ENCODE results near the gene BORA. TPM values are rescaled to one million over a fixed set of nuclear protein-coding genes. Genes with fewer than 3 reads are reported as not detected.
A peak's percentile ranks its signal among the peaks of the same experiment; 100 is the strongest.
"Not testable (repeated sequence)": the region's sequence is repeated elsewhere in the genome, so short reads cannot be mapped to it uniquely, and the experiment has no call there.

The BORA gene
- total RNA-seq, 1 donor from 2014 or later = 3.2 TPM

DNA sequence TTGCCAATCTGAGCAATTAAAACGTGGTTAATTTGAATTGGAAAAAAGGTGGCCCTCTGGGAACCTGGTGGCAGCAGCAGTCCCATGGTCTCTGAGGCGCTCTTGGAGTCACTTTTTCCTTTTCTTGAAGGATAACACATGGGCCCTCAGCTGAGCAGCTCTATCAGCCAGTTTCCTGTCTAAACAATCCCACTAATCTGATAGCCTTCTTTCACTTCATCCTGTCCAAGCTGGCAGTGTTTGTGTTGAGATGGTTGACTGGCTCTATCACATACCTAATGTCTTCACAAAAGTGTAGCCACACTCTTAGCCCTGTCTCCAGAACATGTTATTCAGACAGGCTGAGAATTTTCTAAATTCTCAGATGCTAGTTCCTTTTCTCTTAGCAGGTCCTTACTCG lies 10.9 kb upstream of the BORA start:
- no peak for DNase-seq (ENCODE audit: low read depth)
- Histone ChIP-seq H3K36me3 (ENCODE audit: control insufficient read depth, insufficient read depth, low read length) (no peaks in the 10 kb centered on the region), H3K4me3 (ENCODE audit: low read depth, low read length) (no peak overlapping the region), H3K27me3 (ENCODE audit: control insufficient read depth, insufficient read depth, low read length) (no peaks in the 10 kb centered on the region)
- no peak for FAIRE-seq
- TF ChIP-seq, protein P1, sequence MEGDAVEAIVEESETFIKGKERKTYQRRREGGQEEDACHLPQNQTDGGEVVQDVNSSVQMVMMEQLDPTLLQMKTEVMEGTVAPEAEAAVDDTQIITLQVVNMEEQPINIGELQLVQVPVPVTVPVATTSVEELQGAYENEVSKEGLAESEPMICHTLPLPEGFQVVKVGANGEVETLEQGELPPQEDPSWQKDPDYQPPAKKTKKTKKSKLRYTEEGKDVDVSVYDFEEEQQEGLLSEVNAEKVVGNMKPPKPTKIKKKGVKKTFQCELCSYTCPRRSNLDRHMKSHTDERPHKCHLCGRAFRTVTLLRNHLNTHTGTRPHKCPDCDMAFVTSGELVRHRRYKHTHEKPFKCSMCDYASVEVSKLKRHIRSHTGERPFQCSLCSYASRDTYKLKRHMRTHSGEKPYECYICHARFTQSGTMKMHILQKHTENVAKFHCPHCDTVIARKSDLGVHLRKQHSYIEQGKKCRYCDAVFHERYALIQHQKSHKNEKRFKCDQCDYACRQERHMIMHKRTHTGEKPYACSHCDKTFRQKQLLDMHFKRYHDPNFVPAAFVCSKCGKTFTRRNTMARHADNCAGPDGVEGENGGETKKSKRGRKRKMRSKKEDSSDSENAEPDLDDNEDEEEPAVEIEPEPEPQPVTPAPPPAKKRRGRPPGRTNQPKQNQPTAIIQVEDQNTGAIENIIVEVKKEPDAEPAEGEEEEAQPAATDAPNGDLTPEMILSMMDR (IDR thresholded peaks at IDR 0.05; ENCODE audit: insufficient read depth, low read length, severe bottlenecking) = no peak

DNA sequence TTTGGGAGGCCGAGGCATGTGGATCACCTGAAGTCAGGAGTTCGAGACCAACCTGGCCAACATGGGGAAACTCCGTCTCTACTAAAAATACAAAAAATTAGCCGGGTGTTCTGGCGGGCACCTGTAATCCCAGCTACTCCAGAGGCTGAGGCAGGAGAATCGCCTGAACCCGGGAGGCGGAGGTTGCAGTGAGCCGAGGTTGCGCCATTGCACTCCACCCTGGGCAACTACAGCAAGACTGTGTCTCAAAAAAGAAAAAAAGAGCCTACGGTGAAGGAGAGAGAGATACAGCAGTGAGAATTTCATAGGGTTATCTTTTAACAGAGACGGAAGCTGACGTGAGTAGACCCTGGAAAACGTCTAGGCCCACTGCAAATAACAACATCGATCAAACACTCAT lies 1.5 kb upstream of the BORA start:
- not testable (repeated sequence) for FAIRE-seq; H3K4me3 ChIP-seq (ENCODE audit: low read depth, low read length); DNase-seq (ENCODE audit: low read depth); H3K36me3 ChIP-seq (ENCODE audit: control insufficient read depth, insufficient read depth, low read length); H3K27me3 ChIP-seq (ENCODE audit: control insufficient read depth, insufficient read depth, low read length)

DNA sequence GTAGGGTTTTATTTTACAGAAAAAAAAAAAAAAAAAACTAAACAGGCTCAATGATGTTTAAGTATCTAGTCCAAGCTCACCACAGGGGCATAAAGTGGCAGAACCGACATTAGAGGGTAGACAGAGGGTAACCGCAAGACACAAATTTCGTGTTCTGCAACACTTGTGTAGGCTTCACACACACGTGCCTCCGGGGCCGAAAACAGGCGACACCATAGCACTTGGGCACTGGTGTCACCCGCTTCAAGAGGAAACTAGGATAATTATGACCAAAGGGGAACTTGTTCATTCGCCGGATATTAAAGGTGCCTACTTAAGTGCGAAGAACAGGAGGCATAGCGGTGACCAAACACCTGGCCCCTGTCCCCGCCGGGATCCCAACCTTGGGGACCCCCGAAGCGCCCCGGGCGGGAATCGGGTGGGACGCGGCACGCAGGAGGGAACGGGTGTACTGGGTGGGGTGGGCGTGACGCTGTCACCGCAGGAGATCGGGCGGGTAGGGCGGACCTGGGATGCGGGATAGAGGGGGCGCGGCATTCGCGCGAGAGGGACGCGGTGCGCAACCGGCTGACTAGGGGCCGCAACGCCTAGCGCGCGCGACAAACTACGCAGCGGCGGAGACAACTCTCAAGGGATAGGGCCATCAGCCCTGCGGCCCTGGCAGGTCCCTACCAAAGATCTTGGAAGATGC lies 852 bp upstream of the BORA start:
- H3K36me3 ChIP-seq (ENCODE audit: control insufficient read depth, insufficient read depth, low read length) = no peaks in the 10 kb centered on the region
- TF ChIP-seq, protein P1 (IDR thresholded peaks at IDR 0.05; ENCODE audit: insufficient read depth, low read length, severe bottlenecking) = no peak
- FAIRE-seq (no peak), DNase-seq (ENCODE audit: low read depth) (no peak)
- H3K4me3 ChIP-seq (ENCODE audit: low read depth, low read length) = peak overlapping the region; percentile 98
- no peaks in the 10 kb centered on the region for H3K27me3 ChIP-seq (ENCODE audit: control insufficient read depth, insufficient read depth, low read length)

DNA sequence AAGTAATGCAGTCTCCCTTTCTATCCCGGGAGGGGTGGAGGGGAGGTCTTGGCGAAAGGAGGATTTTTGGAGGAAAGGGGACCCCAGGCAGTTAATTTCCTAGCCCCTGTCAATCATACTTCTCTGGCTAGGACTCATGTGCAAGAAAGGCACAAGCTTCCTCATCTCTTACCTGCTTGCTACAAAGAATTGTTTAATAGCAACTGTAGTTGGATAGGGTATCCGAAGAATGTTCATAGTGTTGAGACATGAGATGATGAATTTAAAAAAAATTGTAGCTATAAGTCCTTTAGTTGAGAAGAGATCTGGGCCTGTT lies 525 bp downstream of the BORA start:
- no peaks in the 10 kb centered on the region for H3K27me3 ChIP-seq (ENCODE audit: control insufficient read depth, insufficient read depth, low read length)
- TF ChIP-seq, protein P1 (IDR thresholded peaks at IDR 0.05; ENCODE audit: insufficient read depth, low read length, severe bottlenecking) = no peak
- H3K4me3 ChIP-seq (ENCODE audit: low read depth, low read length) = peak overlapping the region; percentile 98
- DNase-seq (ENCODE audit: low read depth) (no peak), FAIRE-seq (no peak)
- no peaks in the 10 kb centered on the region for H3K36me3 ChIP-seq (ENCODE audit: control insufficient read depth, insufficient read depth, low read length)

DNA sequence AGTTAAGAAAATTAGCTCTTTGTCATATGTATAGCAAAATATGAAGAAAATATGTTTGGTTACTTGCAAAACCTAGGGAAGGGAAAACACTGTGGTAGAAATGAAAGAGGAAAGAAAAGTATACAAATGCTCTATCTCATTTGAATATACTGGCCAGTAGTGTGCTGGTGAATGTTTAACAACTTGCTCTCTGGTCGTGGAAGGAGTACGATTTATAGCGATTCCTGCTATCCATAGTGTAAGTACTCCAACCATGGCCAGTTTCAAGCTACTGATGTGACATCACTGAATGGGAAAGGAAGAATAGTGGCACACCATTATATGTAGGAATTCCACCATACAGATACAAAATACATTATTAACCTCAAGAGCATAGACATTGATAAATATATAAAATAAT lies 9.3 kb downstream of the BORA start:
- no peak overlapping the region for H3K4me3 ChIP-seq (ENCODE audit: low read depth, low read length)

DNA sequence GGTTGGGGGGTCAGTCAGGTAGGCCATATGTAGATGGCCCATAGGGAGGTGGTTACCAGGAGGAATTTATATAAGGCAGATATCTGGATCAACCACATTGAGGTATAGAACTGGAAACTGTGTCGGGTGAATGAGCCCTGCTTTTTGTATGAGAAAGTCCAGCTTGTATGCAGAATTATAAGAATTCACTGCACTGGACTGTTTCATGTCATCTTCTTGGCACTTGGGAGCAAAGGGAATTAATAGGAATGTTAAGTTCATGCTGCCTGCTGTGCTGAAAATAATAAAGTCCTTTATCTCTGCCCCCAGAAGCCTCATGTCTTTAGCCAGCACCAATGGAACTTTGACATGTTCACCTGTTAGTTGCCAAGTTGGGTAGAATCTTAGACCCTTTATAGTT lies 12.3 kb downstream of the BORA start:
- Histone ChIP-seq H3K27me3 (ENCODE audit: control insufficient read depth, insufficient read depth, low read length) (no peaks in the 10 kb centered on the region), H3K4me3 (ENCODE audit: low read depth, low read length) (no peak overlapping the region), H3K36me3 (ENCODE audit: control insufficient read depth, insufficient read depth, low read length) (peaks cover under 1% of the 10 kb centered on the region)
- TF ChIP-seq, protein P1 (IDR thresholded peaks at IDR 0.05; ENCODE audit: insufficient read depth, low read length, severe bottlenecking) = no peak
- no peak for FAIRE-seq
- no peak for DNase-seq (ENCODE audit: low read depth)

More for the DNA sequence above, 9.3 kb downstream of the BORA start:
- H3K27me3 ChIP-seq (ENCODE audit: control insufficient read depth, insufficient read depth, low read length) = no peaks in the 10 kb centered on the region
- TF ChIP-seq, protein P1 (IDR thresholded peaks at IDR 0.05; ENCODE audit: insufficient read depth, low read length, severe bottlenecking) = no peak
- H3K36me3 ChIP-seq (ENCODE audit: control insufficient read depth, insufficient read depth, low read length) = no peaks in the 10 kb centered on the region
- no peak for FAIRE-seq
- DNase-seq (ENCODE audit: low read depth) = no peak
